ENCODE results near the gene CABLES2.

The CABLES2 gene

GRCh38 chr20:62417981-62418708 is 11.1 kb upstream of the CABLES2 start:
- TF ChIP-seq GATA3 (IDR thresholded peaks at IDR 0.05; ENCODE audit: low read depth, low read length): no peak
- no peak for TF ChIP-seq GATA2 (IDR thresholded peaks at IDR 0.05; ENCODE audit: low read depth, low read length)

GRCh38 chr20:62416651-62417637 is 9.9 kb upstream of the CABLES2 start:
- TF ChIP-seq GATA2 (IDR thresholded peaks at IDR 0.05; ENCODE audit: low read depth, low read length): no peak
- no peak for TF ChIP-seq GATA3 (IDR thresholded peaks at IDR 0.05; ENCODE audit: low read depth, low read length)

GRCh38 chr20:62415354-62416111 is 8.4 kb upstream of the CABLES2 start:
- TF ChIP-seq GATA2 (IDR thresholded peaks at IDR 0.05; ENCODE audit: low read depth, low read length) (no peak), GATA3 (IDR thresholded peaks at IDR 0.05; ENCODE audit: low read depth, low read length) (no peak)

DNA sequence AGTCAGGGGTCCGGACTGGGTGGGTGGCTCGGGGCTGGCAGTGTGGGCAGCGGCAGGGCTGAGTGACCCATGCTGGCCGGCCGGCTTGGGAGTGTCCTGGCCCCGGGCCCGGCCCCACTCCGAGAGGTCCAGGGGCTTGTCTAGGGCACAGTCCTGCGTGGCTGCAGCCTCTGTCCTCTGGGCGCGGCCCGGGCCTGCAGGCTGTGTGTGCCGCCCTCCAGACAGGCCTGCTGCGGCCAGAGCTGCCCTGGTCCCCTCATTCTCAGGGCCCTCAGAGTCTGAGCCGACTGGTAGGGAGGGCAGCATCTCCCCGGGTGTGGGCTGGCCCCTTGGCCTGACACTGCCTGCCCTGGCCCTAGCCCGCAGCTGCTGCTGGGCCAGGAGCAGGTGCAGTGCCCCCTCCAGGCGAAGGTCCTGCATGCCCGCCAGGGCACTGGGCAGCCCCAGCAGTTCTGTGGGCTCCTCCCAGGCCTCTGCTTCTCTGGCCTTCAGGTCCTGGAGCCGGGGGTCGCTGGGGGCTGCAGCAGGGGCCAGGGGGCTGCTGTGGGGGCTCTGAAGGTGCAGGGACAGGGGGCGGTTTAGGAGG is 6.9 kb upstream of the CABLES2 start:
- no peak for TF ChIP-seq GATA2 (IDR thresholded peaks at IDR 0.05; ENCODE audit: low read depth, low read length)
- TF ChIP-seq GATA3 (IDR thresholded peaks at IDR 0.05; ENCODE audit: low read depth, low read length): no peak

- no peak for TF ChIP-seq GATA2 (IDR thresholded peaks at IDR 0.05; ENCODE audit: low read depth, low read length)
- TF ChIP-seq GATA3 (IDR thresholded peaks at IDR 0.05; ENCODE audit: low read depth, low read length): no peak
Observed at GRCh38 chr20:62413025-62413570, 6.0 kb upstream of the CABLES2 start.

DNA sequence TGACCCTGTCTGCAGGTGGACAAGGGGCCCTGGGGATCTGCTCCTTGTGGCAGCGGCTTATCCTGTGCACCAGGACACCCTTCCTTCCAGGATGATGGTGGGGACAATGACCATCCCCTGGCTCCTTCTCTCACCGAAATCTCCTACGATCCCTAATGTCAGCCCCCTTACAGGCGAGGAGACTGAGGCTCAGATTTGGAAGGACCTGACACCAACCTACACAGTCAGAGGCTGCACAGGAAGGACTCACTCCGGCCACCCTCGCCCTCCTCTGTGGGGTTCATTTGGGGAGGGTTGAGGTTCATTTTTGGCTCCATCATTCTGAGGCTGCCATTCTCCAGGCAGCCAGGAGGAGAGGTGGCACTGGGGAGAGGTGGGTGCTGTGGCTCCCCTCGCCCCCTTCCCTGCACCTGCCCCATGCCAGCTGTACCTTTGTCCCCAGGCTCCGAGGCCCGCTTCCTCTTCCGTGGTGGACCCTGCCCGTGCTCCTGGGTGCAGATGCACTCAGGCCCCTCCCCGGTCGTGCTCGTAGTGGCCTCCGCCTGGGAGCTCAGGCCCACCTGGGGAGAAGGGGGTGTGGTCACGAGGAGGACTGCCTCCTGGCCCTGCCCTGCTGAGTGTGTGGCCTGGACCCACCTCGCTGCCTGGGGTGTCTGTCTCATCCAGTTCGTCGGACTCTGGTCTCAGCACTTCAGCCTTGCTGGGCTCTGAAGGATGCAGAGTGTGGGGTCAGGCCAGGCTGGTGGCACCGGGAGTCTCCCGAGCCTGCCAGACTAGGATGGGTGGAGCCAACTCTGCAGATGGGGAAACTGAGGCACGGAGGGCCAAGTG is 5.3 kb upstream of the CABLES2 start:
- TF ChIP-seq GATA2 (IDR thresholded peaks at IDR 0.05; ENCODE audit: low read depth, low read length): no peak

DNA sequence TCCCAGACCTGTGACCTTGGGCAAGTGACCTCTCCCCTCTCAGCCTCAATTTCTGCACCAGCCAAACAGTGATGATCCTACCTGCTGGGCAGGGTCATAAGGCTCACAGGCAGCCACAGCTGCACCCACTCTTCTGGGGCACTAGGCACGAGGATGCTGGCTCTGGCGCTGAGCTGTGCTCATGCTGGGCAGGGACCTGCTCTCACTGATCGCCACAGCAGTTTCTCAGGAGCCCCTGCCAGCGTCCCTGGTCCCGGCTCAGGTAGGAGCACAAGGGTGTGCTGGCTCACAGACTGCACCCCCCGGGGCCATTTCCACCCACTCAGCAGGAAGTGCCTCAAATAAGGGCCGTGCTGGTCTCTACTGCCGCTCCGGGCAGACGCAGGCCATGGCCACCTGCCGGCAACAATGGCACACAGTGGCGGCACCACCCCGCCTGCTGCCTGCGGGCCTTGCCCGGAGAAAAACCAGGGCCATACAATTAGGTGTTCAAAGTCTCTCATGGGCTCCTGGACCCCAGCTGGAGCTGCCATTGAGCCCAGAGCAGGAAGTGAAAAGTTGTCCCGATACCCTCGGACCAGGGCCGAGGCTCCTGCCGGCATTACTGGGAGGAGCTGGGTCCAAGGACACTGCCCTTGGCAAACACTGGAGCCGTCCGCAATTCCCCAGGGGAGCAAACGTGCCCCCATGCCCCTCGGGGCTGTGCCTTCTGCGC is 4.6 kb upstream of the CABLES2 start:
- TF ChIP-seq GATA3 (IDR thresholded peaks at IDR 0.05; ENCODE audit: low read depth, low read length) (no peak), GATA2 (IDR thresholded peaks at IDR 0.05; ENCODE audit: low read depth, low read length) (no peak)

DNA sequence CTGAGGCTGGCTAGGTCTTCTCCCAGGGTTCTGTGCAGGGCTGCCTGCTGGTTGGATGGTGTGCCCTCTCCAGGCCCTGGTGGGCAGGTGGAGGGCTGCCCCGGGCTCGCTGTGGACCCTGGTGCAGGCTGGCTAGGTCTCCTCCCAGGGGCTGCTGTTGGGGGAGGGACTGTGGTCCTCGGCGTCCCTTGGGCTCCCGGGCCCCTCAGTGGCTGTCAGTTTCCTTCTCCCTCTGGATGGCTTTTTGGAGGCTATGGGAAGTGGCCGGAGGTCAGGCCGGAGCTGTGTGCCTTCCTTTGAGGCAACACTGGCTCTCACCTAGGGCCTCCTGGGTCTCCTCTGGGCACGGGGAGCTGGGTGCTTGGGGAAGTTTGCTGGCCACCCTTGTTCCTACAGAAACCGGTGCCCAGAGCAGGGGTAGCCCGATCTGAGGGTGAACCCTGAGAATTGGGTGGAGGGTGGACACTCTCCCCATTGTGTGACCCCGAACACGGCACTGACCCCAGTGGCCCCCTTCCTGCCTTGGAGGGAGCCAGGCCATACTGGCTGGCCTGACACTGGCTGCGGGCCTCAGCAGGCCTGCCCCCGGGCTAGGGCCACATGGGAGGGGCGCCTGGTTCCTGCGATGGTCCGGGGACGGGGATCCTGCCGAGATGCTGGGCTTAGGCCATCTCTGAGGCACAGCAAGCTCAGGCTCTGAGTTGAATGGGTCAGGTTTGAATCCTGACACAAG is 3.8 kb upstream of the CABLES2 start:
- TF ChIP-seq GATA2 (IDR thresholded peaks at IDR 0.05; ENCODE audit: low read depth, low read length): no peak
- no peak for TF ChIP-seq GATA3 (IDR thresholded peaks at IDR 0.05; ENCODE audit: low read depth, low read length)

DNA sequence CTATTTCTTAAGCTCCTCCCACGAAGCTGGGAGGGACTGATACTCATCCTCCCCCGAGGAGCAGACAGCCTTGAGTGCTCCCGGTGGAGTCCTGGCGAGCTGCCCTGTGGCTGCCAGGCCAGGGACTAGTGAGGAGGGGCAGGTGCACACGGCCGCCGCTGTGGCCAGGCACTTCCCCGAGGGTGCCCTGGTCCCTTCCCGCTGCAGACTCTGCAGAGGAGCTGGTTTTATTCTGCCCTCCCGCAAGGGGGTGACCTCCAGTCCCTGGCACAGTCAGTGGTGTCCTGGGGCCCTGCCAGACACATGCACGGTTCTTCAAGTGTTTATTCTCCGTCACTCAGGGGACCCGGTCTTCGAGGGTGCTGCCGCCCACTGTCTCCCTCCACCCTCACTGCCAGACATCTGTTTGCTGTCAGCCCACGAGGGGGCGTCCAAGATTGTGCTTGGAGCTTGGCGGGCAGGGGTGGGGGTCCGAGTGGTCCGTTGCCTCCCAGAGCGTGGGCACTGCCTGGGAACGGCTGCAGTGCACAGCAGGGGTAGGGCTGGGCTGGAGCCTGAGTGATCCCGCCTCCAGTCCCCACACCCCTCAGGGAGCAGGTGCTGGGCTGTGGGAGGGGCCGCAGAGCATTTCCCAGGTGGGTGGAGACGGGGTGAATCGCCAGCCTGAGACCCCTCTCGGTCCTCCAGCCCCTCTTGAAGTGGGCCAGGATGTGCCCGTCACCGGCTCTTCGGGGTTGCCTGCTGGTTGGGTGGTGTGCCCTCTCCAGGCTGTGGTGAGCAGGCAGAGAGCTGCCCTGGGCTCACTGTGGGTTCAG is 3.1 kb upstream of the CABLES2 start:
- no peak for TF ChIP-seq GATA3 (IDR thresholded peaks at IDR 0.05; ENCODE audit: low read depth, low read length)

GRCh38 chr20:62409086-62409853 is 2.2 kb upstream of the CABLES2 start:
- no peak for TF ChIP-seq GATA2 (IDR thresholded peaks at IDR 0.05; ENCODE audit: low read depth, low read length)
- no peak for TF ChIP-seq GATA3 (IDR thresholded peaks at IDR 0.05; ENCODE audit: low read depth, low read length)

Data from SH-SY5Y (cell line).